CD4-positive, CD25-positive, alpha-beta regulatory T cell (primary cell): ENCODE data around the gene CBFA2T2. TPM values are rescaled to one million over a fixed set of nuclear protein-coding genes. Genes with fewer than 3 reads are reported as not detected.

ENCODE experiments used
- ATAC-seq, 2 donors: fragments of 150-1000 bp; cut with Tn5 transposase; one replicate each; pipeline ENCODE4 v1.10.0; 2021; ENCODE audit warnings: low read depth in 2 of 2, moderate number of reproducible peaks in 2 of 2, moderate library complexity in 1 of 2
- DNase-seq, 3 donors: peaks; one replicate each; pipeline versions ENCODE4 v3.0.0 to v3.0.0-alpha.2; 2012 to 2022; ENCODE audit warnings: mixed read lengths in 1 of 3
- H3K27ac ChIP-seq: one replicate; pipeline ENCODE4 v1.7.0; 2013; ENCODE audit warnings: mild to moderate bottlenecking, low read length; ENCODE audit not compliant: insufficient read depth, poor library complexity, severe bottlenecking
- H3K27me3 ChIP-seq: one replicate; pipeline ENCODE4 v1.7.0; 2013; ENCODE audit warnings: low read length; ENCODE audit not compliant: control insufficient read depth, insufficient read depth
- H3K36me3 ChIP-seq: one replicate; pipeline ENCODE4 v1.7.0; 2013; ENCODE audit warnings: mild to moderate bottlenecking, low read length, moderate library complexity; ENCODE audit not compliant: control insufficient read depth, insufficient read depth
- H3K4me1 ChIP-seq: 2 replicates; pipeline ENCODE4 v1.7.0; 2013; ENCODE audit warnings: mild to moderate bottlenecking, low read length; ENCODE audit not compliant: insufficient read depth, control insufficient read depth, poor library complexity, severe bottlenecking
- H3K4me3 ChIP-seq: one replicate; pipeline ENCODE4 v1.7.0; 2013; ENCODE audit warnings: low read depth, mild to moderate bottlenecking, low read length, moderate library complexity
- H3K9me3 ChIP-seq, 2 experiments: 1 replicate in 1 of 2; 2 replicates in 1 of 2; pipeline ENCODE4 v1.7.0; 2013; ENCODE audit warnings: low read length in 2 of 2, mild to moderate bottlenecking in 1 of 2, moderate library complexity in 1 of 2; ENCODE audit not compliant: control insufficient read depth in 2 of 2
- H3K27ac Mint-ChIP-seq, 3 donors: one replicate each; pipeline ENCODE4 v1.8.0; 2020 to 2022; ENCODE audit warnings: mild to moderate bottlenecking in 3 of 3, mixed read lengths in 3 of 3, moderate library complexity in 2 of 3
- H3K27me3 Mint-ChIP-seq: one replicate; pipeline ENCODE4 v1.8.0; 2022; ENCODE audit warnings: mild to moderate bottlenecking, mixed read lengths
- H3K36me3 Mint-ChIP-seq: one replicate; pipeline ENCODE4 v1.8.0; 2020; ENCODE audit warnings: mixed read lengths
- H3K4me1 Mint-ChIP-seq, 4 donors: one replicate each; pipeline ENCODE4 v1.8.0; 2020 to 2022; ENCODE audit warnings: mixed read lengths in 4 of 4, mild to moderate bottlenecking in 1 of 4
- H3K4me3 Mint-ChIP-seq, 4 donors: one replicate each; pipeline ENCODE4 v1.8.0; 2020 to 2022; ENCODE audit warnings: mild to moderate bottlenecking in 4 of 4, mixed read lengths in 4 of 4, moderate library complexity in 3 of 4
- H3K9me3 Mint-ChIP-seq, 7 donors: one replicate each; pipeline ENCODE4 v1.8.0; 2020 to 2022; ENCODE audit warnings: mixed read lengths in 7 of 7, mild to moderate bottlenecking in 3 of 7, moderate library complexity in 2 of 7
- polyA plus RNA-seq, 4 donors: library from polyadenylated mRNA; unstranded; fragments of 300-500 nt; fragmentation: Illumina TruSeq; gene quantifications; one replicate each; pipeline ENCODE4 v1.2.3, GENCODE V29; 2021
- total RNA-seq: library from RNA; stranded (reverse); gene quantifications from one replicate; pipeline ENCODE4 v1.2.3, GENCODE V29; 2022

Gene CBFA2T2
- total and polyA plus RNA-seq, 5 donors from 2014 or later, result 11.8 to 31.0 (median 14.0) TPM

GRCh38 chr20:33666293-33667244 lies 176.7 kb downstream of the CBFA2T2 start, which contains the start of gene ACTL10:
ACTL10 (plus strand) TSS chr20:33666943; CDS start chr20:33667498, 555 bp downstream.
- Mint-ChIP-seq H3K27ac (peak within 1 kb of the TSS; percentile 94 to 98 (median 96)), H3K9me3 (no peaks in the 10 kb centered on the region), H3K36me3 (no peaks in the 10 kb centered on the region), H3K4me1 (peaks cover 11 to 53% (median 23%) of the 10 kb centered on the region in 4 donors), H3K27me3 (no peaks in the 10 kb centered on the region), H3K4me3 (peak within 1 kb of the TSS; percentile 95 to 100 (median 97))
- no peaks in the 10 kb centered on the region for H3K27me3 ChIP-seq
- H3K9me3 ChIP-seq, result no peaks in the 10 kb centered on the region
- peaks cover 56% of the 10 kb centered on the region for H3K4me1 ChIP-seq
- DNase-seq (peak; percentile 60 to 87 (median 81)), ATAC-seq (peak; percentile 38 to 40)
- H3K36me3 ChIP-seq, result no peaks in the 10 kb centered on the region
- peak within 1 kb of the TSS; percentile 62 for H3K4me3 ChIP-seq
- peak within 1 kb of the TSS; percentile 80 for H3K27ac ChIP-seq

GRCh38 chr20:33667245-33667675 lies 177.4 kb downstream of the CBFA2T2 start:
- no peaks in the 10 kb centered on the region for H3K27me3 Mint-ChIP-seq
- H3K36me3 Mint-ChIP-seq, result no peaks in the 10 kb centered on the region
- peaks cover 53% of the 10 kb centered on the region for H3K4me1 ChIP-seq
- H3K9me3 ChIP-seq, result no peaks in the 10 kb centered on the region
- peak overlapping the region in 1 of 3 donors; percentile 65 for H3K27ac Mint-ChIP-seq
- no peaks in the 10 kb centered on the region for H3K9me3 Mint-ChIP-seq
- peak overlapping the region; percentile 82 to 97 (median 84) for H3K4me3 Mint-ChIP-seq
- peak overlapping the region; percentile 80 for H3K27ac ChIP-seq
- ATAC-seq (peak; percentile 3 to 5), DNase-seq (peak in 1 of 3 donors; percentile 52)
- H3K36me3 ChIP-seq, result no peaks in the 10 kb centered on the region
- H3K4me3 ChIP-seq, result peak overlapping the region; percentile 44
- H3K4me1 Mint-ChIP-seq, result peaks cover 11 to 49% (median 20%) of the 10 kb centered on the region in 4 donors
- H3K27me3 ChIP-seq, result no peaks in the 10 kb centered on the region

- Mint-ChIP-seq H3K27ac (peak overlapping the region in 1 of 3 donors; percentile 65), H3K4me3 (peak overlapping the region; percentile 82 to 97 (median 84)), H3K9me3 (no peaks in the 10 kb centered on the region), H3K4me1 (peaks cover 11 to 46% (median 18%) of the 10 kb centered on the region in 4 donors), H3K36me3 (no peaks in the 10 kb centered on the region), H3K27me3 (no peaks in the 10 kb centered on the region)
- peak; percentile 67 to 83 (median 79) for DNase-seq
- no peaks in the 10 kb centered on the region for H3K36me3 ChIP-seq
- peak overlapping the region; percentile 44 for H3K4me3 ChIP-seq
- H3K27me3 ChIP-seq, result no peaks in the 10 kb centered on the region
- H3K4me1 ChIP-seq, result peaks cover 52% of the 10 kb centered on the region
- H3K27ac ChIP-seq, result peak overlapping the region; percentile 80
- ATAC-seq, result peak; percentile 65 to 71
- no peaks in the 10 kb centered on the region for H3K9me3 ChIP-seq
These were observed 178.0 kb downstream of the CBFA2T2 start for GRCh38 chr20:33667676-33668465.

- no peaks in the 10 kb centered on the region for H3K36me3 ChIP-seq
- H3K36me3 Mint-ChIP-seq, result no peaks in the 10 kb centered on the region
- ATAC-seq, result no peak
- peak overlapping the region in 3 of 4 donors; percentile 46 to 97 (median 84) for H3K4me3 Mint-ChIP-seq
- peaks cover 52% of the 10 kb centered on the region for H3K4me1 ChIP-seq
- no peak overlapping the region for H3K27ac ChIP-seq
- no peaks in the 10 kb centered on the region for H3K27me3 Mint-ChIP-seq
- no peak overlapping the region for H3K4me3 ChIP-seq
- peaks cover 11 to 50% (median 20%) of the 10 kb centered on the region in 4 donors for H3K4me1 Mint-ChIP-seq
- DNase-seq, result no peak
- no peaks in the 10 kb centered on the region for H3K9me3 ChIP-seq
- no peaks in the 10 kb centered on the region for H3K9me3 Mint-ChIP-seq
- no peaks in the 10 kb centered on the region for H3K27me3 ChIP-seq
- peak overlapping the region in 2 of 3 donors; percentile 22 to 72 for H3K27ac Mint-ChIP-seq
These were observed 178.7 kb downstream of the CBFA2T2 start for GRCh38 chr20:33668466-33669155.

- Mint-ChIP-seq H3K4me3 (peak overlapping the region; percentile 28 to 97 (median 42)), H3K4me1 (peaks cover 11 to 49% (median 19%) of the 10 kb centered on the region in 4 donors), H3K36me3 (no peaks in the 10 kb centered on the region), H3K27ac (peak overlapping the region in 2 of 3 donors; percentile 22 to 72), H3K9me3 (no peaks in the 10 kb centered on the region), H3K27me3 (no peaks in the 10 kb centered on the region)
- Histone ChIP-seq H3K27ac (no peak overlapping the region), H3K36me3 (no peaks in the 10 kb centered on the region), H3K4me1 (peaks cover 50% of the 10 kb centered on the region), H3K9me3 (no peaks in the 10 kb centered on the region), H3K4me3 (no peak overlapping the region), H3K27me3 (no peaks in the 10 kb centered on the region)
- ATAC-seq (no peak), DNase-seq (no peak)
These were observed 179.3 kb downstream of the CBFA2T2 start for GRCh38 chr20:33669224-33669623.

GRCh38 chr20:33669873-33670640 lies 180.2 kb downstream of the CBFA2T2 start:
- no peaks in the 10 kb centered on the region for H3K27me3 Mint-ChIP-seq
- Histone ChIP-seq H3K9me3 (no peaks in the 10 kb centered on the region), H3K36me3 (no peaks in the 10 kb centered on the region), H3K4me3 (no peak overlapping the region), H3K27me3 (no peaks in the 10 kb centered on the region), H3K27ac (no peak overlapping the region), H3K4me1 (peaks cover 49% of the 10 kb centered on the region)
- H3K9me3 Mint-ChIP-seq, result no peaks in the 10 kb centered on the region
- H3K4me3 Mint-ChIP-seq, result peak overlapping the region in 2 of 4 donors; percentile 28 to 97
- no peak for DNase-seq
- no peak for ATAC-seq
- H3K4me1 Mint-ChIP-seq, result peaks cover 8 to 46% (median 14%) of the 10 kb centered on the region in 4 donors
- H3K36me3 Mint-ChIP-seq, result no peaks in the 10 kb centered on the region
- H3K27ac Mint-ChIP-seq, result peak overlapping the region in 1 of 3 donors; percentile 65
